ENCODE data around the gene BPNT1. TPM values are rescaled to one million over a fixed set of nuclear protein-coding genes. Genes with fewer than 3 reads are reported as not detected.
"Not testable (repeated sequence)": the region's sequence is repeated elsewhere in the genome, so short reads cannot be mapped to it uniquely, and the experiment has no call there.

Gene BPNT1
- total RNA-seq, 6 experiments from 2014 or later, result 22.0 to 28.1 (median 25.0) TPM

DNA sequence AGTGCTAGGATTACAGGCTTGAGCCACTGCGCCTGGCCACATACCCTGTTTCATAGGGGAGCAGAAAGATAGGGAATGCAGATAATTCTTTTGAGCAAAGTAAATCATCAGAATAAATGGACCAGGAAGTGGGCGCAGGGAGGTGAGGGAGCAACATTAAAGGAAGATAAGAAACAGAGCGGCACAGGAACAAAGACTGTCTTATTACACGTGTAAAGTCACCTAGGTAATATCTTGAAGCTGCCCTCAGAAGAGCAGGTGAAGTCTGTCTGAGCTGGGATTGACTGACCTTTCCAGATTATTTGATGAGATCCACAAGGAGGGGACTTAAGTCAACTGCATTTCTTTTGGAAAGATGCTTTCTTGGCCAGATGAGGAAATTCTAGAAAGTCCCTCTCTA, 50.9 kb downstream of the BPNT1 start:
- no peak overlapping the region for H3K4me3 Mint-ChIP-seq
- TF ChIP-seq, protein P1, sequence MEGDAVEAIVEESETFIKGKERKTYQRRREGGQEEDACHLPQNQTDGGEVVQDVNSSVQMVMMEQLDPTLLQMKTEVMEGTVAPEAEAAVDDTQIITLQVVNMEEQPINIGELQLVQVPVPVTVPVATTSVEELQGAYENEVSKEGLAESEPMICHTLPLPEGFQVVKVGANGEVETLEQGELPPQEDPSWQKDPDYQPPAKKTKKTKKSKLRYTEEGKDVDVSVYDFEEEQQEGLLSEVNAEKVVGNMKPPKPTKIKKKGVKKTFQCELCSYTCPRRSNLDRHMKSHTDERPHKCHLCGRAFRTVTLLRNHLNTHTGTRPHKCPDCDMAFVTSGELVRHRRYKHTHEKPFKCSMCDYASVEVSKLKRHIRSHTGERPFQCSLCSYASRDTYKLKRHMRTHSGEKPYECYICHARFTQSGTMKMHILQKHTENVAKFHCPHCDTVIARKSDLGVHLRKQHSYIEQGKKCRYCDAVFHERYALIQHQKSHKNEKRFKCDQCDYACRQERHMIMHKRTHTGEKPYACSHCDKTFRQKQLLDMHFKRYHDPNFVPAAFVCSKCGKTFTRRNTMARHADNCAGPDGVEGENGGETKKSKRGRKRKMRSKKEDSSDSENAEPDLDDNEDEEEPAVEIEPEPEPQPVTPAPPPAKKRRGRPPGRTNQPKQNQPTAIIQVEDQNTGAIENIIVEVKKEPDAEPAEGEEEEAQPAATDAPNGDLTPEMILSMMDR (IDR thresholded peaks at IDR 0.05), result no peak
- peak overlapping the region; percentile 15; the same call in 1 of the 2 replicates for H3K27ac Mint-ChIP-seq
- DNase-seq, result no peak
- H3K36me3 Mint-ChIP-seq (ENCODE audit: low read depth), result peaks cover 6% of the 10 kb centered on the region
- no peaks in the 10 kb centered on the region for H3K9me3 Mint-ChIP-seq
- H3K27me3 Mint-ChIP-seq (ENCODE audit: insufficient read depth), result no peaks in the 10 kb centered on the region; the same call in 1 of the 2 replicates
- peaks cover 10% of the 10 kb centered on the region for H3K4me1 Mint-ChIP-seq (ENCODE audit: low read depth)

GRCh38 chr1:220037810-220038209, 51.8 kb downstream of the BPNT1 start:
- H3K4me1 Mint-ChIP-seq (ENCODE audit: low read depth); H3K27me3 Mint-ChIP-seq (ENCODE audit: insufficient read depth); H3K36me3 Mint-ChIP-seq (ENCODE audit: low read depth); H3K9me3 Mint-ChIP-seq; H3K4me3 Mint-ChIP-seq; DNase-seq: not testable (repeated sequence)
- peak overlapping the region; percentile 27; the same call in 1 of the 2 replicates for H3K27ac Mint-ChIP-seq

DNA sequence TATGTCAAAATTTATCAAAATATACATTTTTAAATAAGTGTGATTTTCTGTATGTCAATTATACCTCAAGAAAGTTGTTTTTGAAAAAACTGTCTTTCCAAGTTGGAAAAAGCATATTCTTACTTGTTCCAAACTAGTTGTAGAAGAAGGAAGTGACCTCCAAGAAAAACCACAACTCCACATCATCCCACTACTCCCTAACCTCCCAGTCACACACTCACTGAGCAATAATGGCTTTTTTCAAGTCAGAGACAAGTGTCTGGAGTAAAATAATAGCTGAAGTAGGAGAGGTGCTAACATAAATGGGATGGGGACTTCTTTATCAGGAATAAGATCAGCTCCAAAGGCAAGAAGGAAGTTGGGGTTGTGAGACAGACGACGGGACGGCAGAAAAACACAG, 56.7 kb downstream of the BPNT1 start:
- Mint-ChIP-seq H3K27ac (no peak overlapping the region), H3K4me3 (no peak overlapping the region), H3K27me3 (ENCODE audit: insufficient read depth) (no peaks in the 10 kb centered on the region), H3K4me1 (ENCODE audit: low read depth) (0 out of 2 replicates have a peak, but pooled peaks cover 4% of the 10 kb centered on the region), H3K36me3 (ENCODE audit: low read depth) (peaks cover 25% of the 10 kb centered on the region), H3K9me3 (no peaks in the 10 kb centered on the region)
- DNase-seq, result no peak
- TF ChIP-seq, protein P1 (IDR thresholded peaks at IDR 0.05), result no peak

DNA sequence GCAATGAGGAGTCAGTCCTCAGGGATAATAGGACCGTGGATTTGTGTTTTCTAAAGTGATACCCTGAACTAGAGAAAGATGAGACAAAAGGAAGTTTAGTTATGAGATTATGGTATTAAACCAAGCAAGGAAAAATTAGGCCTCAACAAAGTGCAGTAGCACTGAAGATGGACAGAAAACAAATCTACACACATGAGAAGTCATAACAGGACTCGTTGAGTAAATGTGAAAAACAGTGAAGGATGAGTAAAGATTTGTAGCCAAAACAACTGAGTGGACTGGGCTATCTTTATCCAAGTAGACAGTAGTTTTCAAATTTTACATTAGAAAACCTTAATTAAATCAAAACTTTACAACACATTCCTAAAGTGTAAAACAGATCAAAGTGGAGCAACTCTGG, 58.3 kb downstream of the BPNT1 start:
- TF ChIP-seq, protein P1 (IDR thresholded peaks at IDR 0.05), result no peak
- no peaks in the 10 kb centered on the region for H3K27me3 Mint-ChIP-seq (ENCODE audit: insufficient read depth)
- no peak overlapping the region for H3K4me3 Mint-ChIP-seq
- no peak for DNase-seq
- no peaks in the 10 kb centered on the region for H3K4me1 Mint-ChIP-seq (ENCODE audit: low read depth)
- H3K36me3 Mint-ChIP-seq (ENCODE audit: low read depth), result peaks cover 23% of the 10 kb centered on the region
- H3K9me3 Mint-ChIP-seq, result no peaks in the 10 kb centered on the region
- H3K27ac Mint-ChIP-seq, result no peak overlapping the region

DNA sequence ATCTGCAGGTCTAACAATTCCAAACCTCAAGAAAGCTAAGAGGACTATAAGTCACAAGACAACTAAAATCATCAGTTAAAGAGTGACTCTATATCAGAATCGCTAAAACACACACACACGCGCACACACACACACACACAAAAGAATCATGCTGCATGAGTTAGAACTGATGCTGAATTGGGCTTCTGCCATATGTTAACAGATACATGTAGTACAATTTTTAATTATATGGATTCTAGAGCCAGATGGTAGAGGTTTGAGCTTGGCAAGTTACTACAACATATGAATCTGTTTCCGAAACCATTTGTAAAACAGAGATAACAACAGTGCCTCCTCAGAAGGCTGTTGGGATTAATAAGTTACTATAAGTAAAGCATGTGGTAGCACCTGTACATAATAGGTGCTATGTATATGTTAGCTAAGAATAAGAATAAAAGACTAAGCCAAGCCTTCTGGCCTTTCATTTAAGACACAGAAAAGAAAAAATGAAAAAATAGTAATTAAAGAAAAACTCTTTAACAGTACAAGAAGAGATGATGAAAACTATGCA, 61.2 kb downstream of the BPNT1 start:
- Mint-ChIP-seq H3K27ac (no peak overlapping the region), H3K36me3 (ENCODE audit: low read depth) (peaks cover 40% of the 10 kb centered on the region), H3K4me3 (no peak overlapping the region), H3K9me3 (no peaks in the 10 kb centered on the region), H3K27me3 (ENCODE audit: insufficient read depth) (no peaks in the 10 kb centered on the region), H3K4me1 (ENCODE audit: low read depth) (no peaks in the 10 kb centered on the region)
- TF ChIP-seq, protein P1 (IDR thresholded peaks at IDR 0.05), result no peak
- DNase-seq, result no peak

- DNase-seq, result no peak
These were observed 70.5 kb downstream of the BPNT1 start for GRCh38 chr1:220019071-220019470.

More at GRCh38 chr1:220019071-220019470, 70.5 kb downstream of the BPNT1 start:
- Mint-ChIP-seq H3K9me3 (no peaks in the 10 kb centered on the region), H3K4me3 (no peak overlapping the region), H3K4me1 (ENCODE audit: low read depth) (peaks cover 6% of the 10 kb centered on the region), H3K27ac (no peak overlapping the region), H3K27me3 (ENCODE audit: insufficient read depth) (no peaks in the 10 kb centered on the region), H3K36me3 (ENCODE audit: low read depth) (peaks cover 21% of the 10 kb centered on the region)
- TF ChIP-seq, protein P1 (IDR thresholded peaks at IDR 0.05), result no peak

Measured in HFFc6 (cell line).